MCF 10A (cell line): ENCODE results near the gene MMS19. TPM values are rescaled to one million over a fixed set of nuclear protein-coding genes. Genes with fewer than 3 reads are reported as not detected.

Experiments used
- BruUV-seq: library from RNA; stranded (reverse); fragments of 400-500 nt; replicated peaks from 2 replicates; lab custom pipeline; 2021; lab: Mats Ljungman, UMichigan
- CTCF ChIA-PET: fragments of 300-600 bp; sonication (Branson Sonifier 250); formaldehyde crosslinking; extraction: SDS; loops from one replicate; lab custom pipeline; 2021; ENCODE audit warnings: antibody characterized with exemption, inconsistent platforms; lab: Yijun Ruan, JAX
- POLR2A ChIA-PET: fragments of 300-600, 350-650 bp; sonication (Branson Sonifier 250); formaldehyde crosslinking; extraction: SDS; loops from one replicate; lab custom pipeline; 2020; ENCODE audit warnings: antibody characterized with exemption, inconsistent platforms; lab: Yijun Ruan, JAX
- DNase-seq: peaks from one replicate; pipeline ENCODE4 v3.0.0-alpha.2; 2018; ENCODE audit not compliant: unreplicated experiment
- H3K27ac Mint-ChIP-seq: one replicate; pipeline ENCODE4 v1.8.0; 2022; ENCODE audit warnings: mild to moderate bottlenecking, low read depth, mixed read lengths; ENCODE audit not compliant: unreplicated experiment
- H3K27me3 Mint-ChIP-seq: one replicate; pipeline ENCODE4 v1.8.0; 2022; ENCODE audit warnings: mixed read lengths; ENCODE audit not compliant: insufficient read depth, unreplicated experiment
- H3K36me3 Mint-ChIP-seq: one replicate; pipeline ENCODE4 v1.8.0; 2022; ENCODE audit warnings: mild to moderate bottlenecking, moderate library complexity, mixed read lengths; ENCODE audit not compliant: insufficient read depth, unreplicated experiment
- H3K4me1 Mint-ChIP-seq: one replicate; pipeline ENCODE4 v1.8.0; 2022; ENCODE audit warnings: mixed read lengths; ENCODE audit not compliant: insufficient read depth, unreplicated experiment
- H3K4me3 Mint-ChIP-seq: one replicate; pipeline ENCODE4 v1.8.0; 2022; ENCODE audit warnings: mild to moderate bottlenecking, moderate library complexity, mixed read lengths; ENCODE audit not compliant: unreplicated experiment
- H3K9me3 Mint-ChIP-seq: one replicate; pipeline ENCODE4 v1.8.0; 2022; ENCODE audit warnings: mixed read lengths; ENCODE audit not compliant: unreplicated experiment
- intact Hi-C: fragments of 100-400 bp; cut with micrococcal nuclease; formaldehyde crosslinking; loops from 2 replicates; pipeline ENCODE4 v1.14.1; 2022
- total RNA-seq: library from RNA; stranded (reverse); gene quantifications from 2 replicates; pipeline ENCODE4 v1.2.3, GENCODE V29; 2022
- TF ChIP-seq, protein P1 (sequence below): fragments of 200-600 bp; IDR thresholded peaks from one replicate; pipeline ENCODE4 v1.8.0; 2022; ENCODE audit warnings: antibody characterized with exemption, mild to moderate bottlenecking; ENCODE audit not compliant: unreplicated experiment

The MMS19 gene
- total RNA-seq, 1 experiment from 2014 or later: 67.0 TPM

DNA sequence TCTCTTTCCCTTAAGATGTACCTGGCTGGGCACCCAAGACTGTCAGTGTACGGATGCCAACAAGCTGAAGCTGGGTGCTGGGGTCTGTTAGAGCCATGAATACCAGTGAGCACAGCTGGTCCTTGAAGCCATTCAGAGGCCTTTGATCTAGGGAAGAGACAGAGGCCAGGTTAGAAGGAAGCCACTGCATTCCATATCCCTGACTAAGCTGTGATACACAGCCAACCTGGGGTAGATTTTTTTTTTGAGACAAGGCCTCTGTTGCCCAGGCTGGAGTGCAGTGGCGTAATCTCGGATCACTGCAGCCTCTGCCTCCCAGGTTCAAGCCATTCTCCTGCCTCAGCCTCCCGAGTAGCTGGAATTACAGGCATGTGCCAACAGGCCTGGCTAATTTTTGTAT is 31.5 kb downstream of the MMS19 start:
- intact Hi-C loops: no loop called here
- POLR2A ChIA-PET: interaction anchor here (0.7 to 4.9 kb wide), 19 partner anchors 10 to 220 kb away, joined by 3 to 37 read pairs (median 5); partner anchors contain the start of genes ANKRD2, AVPI1, PI4K2A and UBTD1
- no peak overlapping the region for H3K27ac Mint-ChIP-seq

DNA sequence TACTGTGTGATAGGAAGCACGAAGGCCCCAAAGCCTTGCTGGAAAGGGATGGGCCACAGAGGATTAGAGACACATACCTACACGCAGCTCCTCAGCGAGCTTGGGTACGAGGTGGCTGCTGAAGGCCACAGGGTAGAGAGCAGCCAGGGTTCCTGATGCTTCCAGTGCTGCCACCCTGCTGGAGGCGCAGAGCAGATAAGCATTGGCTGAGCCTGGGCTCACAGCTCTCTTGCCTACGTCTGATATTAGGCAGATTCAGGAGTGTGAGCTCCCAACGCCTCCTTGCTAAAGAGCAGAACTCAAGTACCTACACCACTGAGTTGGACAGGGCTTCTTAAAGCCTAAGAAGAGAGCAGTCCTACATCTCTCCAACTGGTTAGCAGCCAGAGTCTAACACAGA is 32.2 kb downstream of the MMS19 start:
- DNase-seq: no peak
- TF ChIP-seq, protein P1, sequence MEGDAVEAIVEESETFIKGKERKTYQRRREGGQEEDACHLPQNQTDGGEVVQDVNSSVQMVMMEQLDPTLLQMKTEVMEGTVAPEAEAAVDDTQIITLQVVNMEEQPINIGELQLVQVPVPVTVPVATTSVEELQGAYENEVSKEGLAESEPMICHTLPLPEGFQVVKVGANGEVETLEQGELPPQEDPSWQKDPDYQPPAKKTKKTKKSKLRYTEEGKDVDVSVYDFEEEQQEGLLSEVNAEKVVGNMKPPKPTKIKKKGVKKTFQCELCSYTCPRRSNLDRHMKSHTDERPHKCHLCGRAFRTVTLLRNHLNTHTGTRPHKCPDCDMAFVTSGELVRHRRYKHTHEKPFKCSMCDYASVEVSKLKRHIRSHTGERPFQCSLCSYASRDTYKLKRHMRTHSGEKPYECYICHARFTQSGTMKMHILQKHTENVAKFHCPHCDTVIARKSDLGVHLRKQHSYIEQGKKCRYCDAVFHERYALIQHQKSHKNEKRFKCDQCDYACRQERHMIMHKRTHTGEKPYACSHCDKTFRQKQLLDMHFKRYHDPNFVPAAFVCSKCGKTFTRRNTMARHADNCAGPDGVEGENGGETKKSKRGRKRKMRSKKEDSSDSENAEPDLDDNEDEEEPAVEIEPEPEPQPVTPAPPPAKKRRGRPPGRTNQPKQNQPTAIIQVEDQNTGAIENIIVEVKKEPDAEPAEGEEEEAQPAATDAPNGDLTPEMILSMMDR: no peak
- Mint-ChIP-seq H3K36me3 (peaks cover 98% of the 10 kb centered on the region), H3K27ac (no peak overlapping the region), H3K4me1 (peaks cover 16% of the 10 kb centered on the region), H3K27me3 (no peaks in the 10 kb centered on the region), H3K4me3 (no peak overlapping the region), H3K9me3 (no peaks in the 10 kb centered on the region)
- POLR2A ChIA-PET: interaction anchor here (1.0 to 4.9 kb wide), 13 partner anchors 10 to 146 kb away, joined by 3 to 37 read pairs (median 5); partner anchors contain the start of gene UBTD1
- CTCF ChIA-PET: interaction anchor here (0.5 to 9.9 kb wide), 11 partner anchors 9 to 258 kb away, joined by 3 to 204 read pairs (median 7); partner anchors contain the start of gene ANKRD2
- BruUV-seq: no TSS peak
- intact Hi-C loops: no loop called here

More for the DNA sequence above, 31.5 kb downstream of the MMS19 start:
- TF ChIP-seq, protein P1: no peak
- DNase-seq: peak; percentile 56
- Mint-ChIP-seq H3K4me1 (peaks cover 16% of the 10 kb centered on the region), H3K4me3 (no peak overlapping the region), H3K36me3 (peaks cover 99% of the 10 kb centered on the region), H3K9me3 (no peaks in the 10 kb centered on the region), H3K27me3 (no peaks in the 10 kb centered on the region)
- CTCF ChIA-PET: interaction anchor here (0.7 to 9.9 kb wide), 13 partner anchors 10 to 265 kb away, joined by 3 to 204 read pairs (median 6); partner anchors contain the start of gene ANKRD2
- BruUV-seq: no TSS peak

- DNase-seq: no peak
- BruUV-seq: no TSS peak
- no peaks in the 10 kb centered on the region for H3K9me3 Mint-ChIP-seq
- peaks cover 97% of the 10 kb centered on the region for H3K36me3 Mint-ChIP-seq
- no peaks in the 10 kb centered on the region for H3K27me3 Mint-ChIP-seq
- no peak overlapping the region for H3K4me3 Mint-ChIP-seq
- intact Hi-C loops: loop anchor here (5.0 kb wide), 1 partner anchor 108 kb away; the partner anchor contains the start of gene ANKRD2
- CTCF ChIA-PET: interaction anchor here (0.5 to 9.9 kb wide), 30 partner anchors 8 to 250 kb away, joined by 3 to 204 read pairs (median 4); partner anchors contain the start of genes ANKRD2 and UBTD1
- TF ChIP-seq, protein P1: no peak
- POLR2A ChIA-PET: interaction anchor here (0.5 to 4.9 kb wide), 11 partner anchors 33 to 185 kb away, joined by 3 to 37 read pairs (median 5); no protein-coding TSS in a partner anchor
- peaks cover 16% of the 10 kb centered on the region for H3K4me1 Mint-ChIP-seq
- H3K27ac Mint-ChIP-seq: peak overlapping the region; percentile 46
These were observed 34.0 kb downstream of the MMS19 start for GRCh38 chr10:97464226-97464625.

DNA sequence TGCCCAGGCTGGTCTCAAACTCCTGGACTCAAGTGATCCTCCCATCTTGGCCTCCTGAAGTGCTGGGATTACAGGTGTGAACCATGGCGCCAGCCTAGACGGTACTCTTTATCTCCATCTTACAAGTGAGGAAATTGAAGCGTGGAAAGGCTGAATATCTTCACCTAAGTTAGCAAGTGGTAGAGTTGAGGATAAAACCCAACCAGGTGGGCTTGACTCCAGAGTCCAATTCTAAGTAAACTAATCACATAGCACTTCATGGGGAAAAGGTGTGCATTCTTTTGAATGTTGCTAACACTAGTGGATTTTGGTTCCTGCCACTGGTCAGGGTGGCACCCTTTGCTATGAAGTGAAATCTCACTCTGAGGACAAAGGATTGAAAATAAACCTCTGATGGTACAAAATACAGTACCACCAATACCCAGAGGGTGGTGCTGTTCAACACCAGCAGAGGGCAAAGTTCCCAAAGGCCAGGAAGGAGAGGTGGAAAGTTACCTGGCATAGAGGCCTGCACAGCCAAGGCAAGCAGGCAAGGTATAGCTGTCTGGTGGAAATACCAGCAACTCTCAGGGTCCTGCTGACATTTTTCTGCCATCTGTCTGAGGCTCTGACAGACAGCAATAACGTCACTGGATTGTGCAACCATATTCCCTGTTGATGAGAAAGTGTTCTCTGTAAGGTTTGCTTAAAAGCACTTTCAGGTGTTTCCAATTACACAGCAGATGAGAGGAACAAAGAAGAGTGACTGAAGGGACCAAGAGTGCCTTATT is 34.7 kb downstream of the MMS19 start:
- Mint-ChIP-seq H3K9me3 (no peaks in the 10 kb centered on the region), H3K27ac (peak overlapping the region; percentile 46), H3K36me3 (peaks cover 97% of the 10 kb centered on the region), H3K4me1 (peaks cover 16% of the 10 kb centered on the region), H3K27me3 (no peaks in the 10 kb centered on the region), H3K4me3 (no peak overlapping the region)
- DNase-seq: peak; percentile 74
- intact Hi-C loops: loop anchor here (1.0 to 5.0 kb wide), 3 partner anchors 90 to 149 kb away; partner anchors contain the start of gene ANKRD2
- ChIA-PET CTCF (interaction anchor here (0.5 to 9.9 kb wide), 27 partner anchors 10 to 251 kb away, joined by 3 to 204 read pairs (median 5); partner anchors contain the start of genes ANKRD2 and UBTD1), POLR2A (interaction anchor here (0.5 to 4.9 kb wide), 9 partner anchors 34 to 186 kb away, joined by 3 to 37 read pairs (median 5); no protein-coding TSS in a partner anchor)
- BruUV-seq: no TSS peak
- TF ChIP-seq, protein P1: peak; percentile 79
